ENCODE results near the gene ALG2.

Gene ALG2, protein sequence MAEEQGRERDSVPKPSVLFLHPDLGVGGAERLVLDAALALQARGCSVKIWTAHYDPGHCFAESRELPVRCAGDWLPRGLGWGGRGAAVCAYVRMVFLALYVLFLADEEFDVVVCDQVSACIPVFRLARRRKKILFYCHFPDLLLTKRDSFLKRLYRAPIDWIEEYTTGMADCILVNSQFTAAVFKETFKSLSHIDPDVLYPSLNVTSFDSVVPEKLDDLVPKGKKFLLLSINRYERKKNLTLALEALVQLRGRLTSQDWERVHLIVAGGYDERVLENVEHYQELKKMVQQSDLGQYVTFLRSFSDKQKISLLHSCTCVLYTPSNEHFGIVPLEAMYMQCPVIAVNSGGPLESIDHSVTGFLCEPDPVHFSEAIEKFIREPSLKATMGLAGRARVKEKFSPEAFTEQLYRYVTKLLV

GRCh38 chr9:99221621-99222415, at the start of gene ALG2, which contains the start of gene SEC61B:
Gene ALG2 (minus strand): TSS chr9:99221942. CDS start chr9:99221894, 48 bp downstream.
Gene SEC61B (plus strand): TSS chr9:99222282. CDS start chr9:99222364, 82 bp downstream.
- DNase-seq (ENCODE audit: low spot score in 2 of 2) (peak; percentile 90 to 91), ATAC-seq (replicated peaks; ENCODE audit: extremely low read depth, poor library complexity, severe bottlenecking) (peak; percentile 92)
- Mint-ChIP-seq H3K9me3 (no peaks in the 10 kb centered on the region), H3K27me3 (no peaks in the 10 kb centered on the region), H3K4me1 (peaks cover 74% of the 10 kb centered on the region), H3K27ac (ENCODE audit: low read depth) (peak within 1 kb of the TSS; percentile 100), H3K36me3 (ENCODE audit: insufficient read depth) (peaks cover 37% of the 10 kb centered on the region), H3K4me3 (peak within 1 kb of the TSS; percentile 97)

DNA sequence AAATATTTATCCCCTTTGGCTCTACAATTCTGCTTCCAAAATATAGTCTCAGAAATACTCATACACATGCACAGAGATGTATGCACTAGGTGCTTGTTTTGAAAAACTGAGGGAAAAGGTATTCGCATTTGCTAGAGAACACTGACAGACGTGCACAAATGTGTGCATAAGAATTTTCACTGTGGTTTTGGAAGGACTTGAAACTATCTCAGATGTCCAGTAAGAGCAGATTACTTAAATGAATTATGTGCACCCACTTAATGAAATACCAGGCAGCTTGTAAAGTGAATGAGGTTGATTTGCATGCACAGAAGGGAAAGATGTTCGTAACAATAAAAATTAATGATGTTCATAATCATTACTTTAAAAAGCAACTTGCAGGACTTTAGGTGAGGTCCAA, 48.7 kb upstream of the ALG2 start:
- DNase-seq (ENCODE audit: low spot score in 2 of 2): no peak

DNA sequence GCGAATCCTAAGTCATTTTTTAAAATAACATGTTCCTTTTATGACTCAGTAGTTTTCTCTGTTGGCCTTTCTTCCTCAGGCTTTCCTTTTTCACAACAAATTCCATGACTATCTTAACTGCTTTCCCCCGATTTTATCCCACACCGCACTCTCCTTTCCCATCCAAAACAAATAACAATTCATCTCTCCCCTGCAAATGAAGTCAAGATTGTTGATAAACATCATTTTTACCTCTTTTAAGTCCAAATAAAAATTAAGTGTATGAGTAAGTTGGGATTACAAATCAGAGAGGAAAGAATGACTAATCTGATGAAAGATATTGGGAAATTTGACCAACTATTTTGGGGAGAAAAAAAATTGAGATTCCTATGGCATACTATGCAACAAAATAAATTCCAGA, 47.7 kb upstream of the ALG2 start:
- no peaks in the 10 kb centered on the region for H3K36me3 Mint-ChIP-seq (ENCODE audit: insufficient read depth)
- H3K27me3 Mint-ChIP-seq: peaks cover 28% of the 10 kb centered on the region
- ATAC-seq (replicated peaks; ENCODE audit: extremely low read depth, poor library complexity, severe bottlenecking) (no peak), DNase-seq (ENCODE audit: low spot score in 2 of 2) (no peak)
- no peaks in the 10 kb centered on the region for H3K9me3 Mint-ChIP-seq
- H3K4me3 Mint-ChIP-seq: no peak overlapping the region
- peaks cover 11% of the 10 kb centered on the region for H3K4me1 Mint-ChIP-seq
- no peak overlapping the region for H3K27ac Mint-ChIP-seq (ENCODE audit: low read depth)

More for the DNA sequence above, 48.7 kb upstream of the ALG2 start:
- Mint-ChIP-seq H3K27me3 (peaks cover 28% of the 10 kb centered on the region), H3K4me1 (peaks cover 11% of the 10 kb centered on the region), H3K9me3 (no peaks in the 10 kb centered on the region), H3K4me3 (no peak overlapping the region), H3K27ac (ENCODE audit: low read depth) (no peak overlapping the region), H3K36me3 (ENCODE audit: insufficient read depth) (no peaks in the 10 kb centered on the region)
- no peak for ATAC-seq (replicated peaks; ENCODE audit: extremely low read depth, poor library complexity, severe bottlenecking)

DNA sequence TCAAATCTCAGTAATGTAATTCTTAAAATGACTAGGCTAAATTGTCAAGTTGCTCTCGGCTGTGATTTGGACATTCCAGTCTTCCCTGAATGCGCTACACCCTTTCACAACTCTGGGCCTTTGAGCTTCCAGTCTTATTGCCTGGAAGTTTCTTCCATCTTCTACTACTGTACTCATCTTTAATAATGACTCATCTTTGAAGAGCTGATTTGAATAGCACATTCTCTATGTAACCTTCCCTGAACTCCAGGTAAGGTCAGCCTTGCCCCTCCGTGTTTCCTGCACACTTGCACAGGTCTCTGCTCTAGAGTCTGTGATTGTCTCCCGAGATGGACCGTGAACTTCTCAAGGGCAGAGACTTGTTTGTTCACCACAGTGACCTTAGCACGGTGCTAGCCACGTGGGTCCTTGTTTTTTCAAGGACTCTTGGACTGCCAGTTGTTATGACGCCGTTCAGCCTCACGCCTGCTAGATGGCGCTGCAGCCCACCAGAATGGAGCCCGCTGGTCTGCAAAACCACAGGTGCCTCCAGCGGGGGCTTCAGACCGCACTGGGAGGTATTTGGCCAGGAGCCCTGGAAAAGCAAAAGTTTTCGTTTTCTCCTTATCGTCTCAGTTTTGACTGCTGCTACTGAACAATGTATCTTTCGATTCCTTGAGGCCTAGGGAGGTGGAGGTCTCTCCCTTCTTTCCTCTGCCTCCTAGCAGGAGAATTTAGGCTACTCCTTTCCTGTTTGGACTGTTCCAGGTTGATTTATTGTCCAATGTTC, 44.7 kb upstream of the ALG2 start:
- Mint-ChIP-seq H3K27ac (ENCODE audit: low read depth) (no peak overlapping the region), H3K9me3 (no peaks in the 10 kb centered on the region), H3K4me3 (no peak overlapping the region), H3K36me3 (ENCODE audit: insufficient read depth) (no peaks in the 10 kb centered on the region), H3K27me3 (peaks cover 28% of the 10 kb centered on the region), H3K4me1 (peaks cover 11% of the 10 kb centered on the region)
- DNase-seq (ENCODE audit: low spot score in 2 of 2): peak; percentile 37 to 48
- peak; percentile 32 for ATAC-seq (replicated peaks; ENCODE audit: extremely low read depth, poor library complexity, severe bottlenecking)

- Mint-ChIP-seq H3K9me3 (no peaks in the 10 kb centered on the region), H3K4me3 (no peak overlapping the region), H3K36me3 (ENCODE audit: insufficient read depth) (no peaks in the 10 kb centered on the region), H3K27ac (ENCODE audit: low read depth) (no peak overlapping the region), H3K27me3 (peaks cover 20% of the 10 kb centered on the region), H3K4me1 (peaks cover 11% of the 10 kb centered on the region)
- DNase-seq (ENCODE audit: low spot score in 2 of 2) (no peak), ATAC-seq (replicated peaks; ENCODE audit: extremely low read depth, poor library complexity, severe bottlenecking) (no peak)
Observed at GRCh38 chr9:99265691-99266090, 43.9 kb upstream of the ALG2 start.

- no peak overlapping the region for H3K27ac Mint-ChIP-seq (ENCODE audit: low read depth)
Observed at GRCh38 chr9:99264070-99264680, 42.4 kb upstream of the ALG2 start.

DNA sequence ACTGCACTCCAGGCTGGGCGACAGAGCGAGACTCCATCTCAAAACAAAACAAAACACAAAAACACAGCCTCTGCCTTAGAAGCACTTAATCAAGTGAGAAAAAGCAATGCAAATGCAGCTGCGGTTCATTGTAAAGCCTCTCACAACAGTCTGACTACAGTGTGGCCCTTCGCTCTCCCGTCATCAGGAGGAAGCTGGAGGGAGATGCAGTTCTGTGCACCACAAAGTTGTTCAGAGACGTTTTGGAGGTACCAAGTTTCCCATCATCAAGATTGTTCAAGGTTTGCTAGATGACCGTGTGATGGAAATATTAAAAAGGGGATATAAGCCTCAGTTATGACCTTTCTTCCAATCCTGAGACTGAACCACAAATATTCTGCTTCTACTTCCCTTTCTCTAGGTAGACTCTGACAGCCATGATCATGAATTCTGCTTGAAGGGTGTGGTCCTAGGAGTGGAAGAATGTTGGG, 41.2 kb upstream of the ALG2 start:
- no peaks in the 10 kb centered on the region for H3K9me3 Mint-ChIP-seq
- peaks cover 17% of the 10 kb centered on the region for H3K4me1 Mint-ChIP-seq
- ATAC-seq (replicated peaks; ENCODE audit: extremely low read depth, poor library complexity, severe bottlenecking): no peak
- no peaks in the 10 kb centered on the region for H3K27me3 Mint-ChIP-seq
- H3K36me3 Mint-ChIP-seq (ENCODE audit: insufficient read depth): no peaks in the 10 kb centered on the region
- no peak overlapping the region for H3K4me3 Mint-ChIP-seq
- no peak for DNase-seq (ENCODE audit: low spot score in 2 of 2)
- H3K27ac Mint-ChIP-seq (ENCODE audit: low read depth): no peak overlapping the region

More at GRCh38 chr9:99264070-99264680, 42.4 kb upstream of the ALG2 start:
- no peak overlapping the region for H3K4me3 Mint-ChIP-seq
- H3K4me1 Mint-ChIP-seq: peaks cover 17% of the 10 kb centered on the region
- DNase-seq (ENCODE audit: low spot score in 2 of 2) (no peak), ATAC-seq (replicated peaks; ENCODE audit: extremely low read depth, poor library complexity, severe bottlenecking) (no peak)
- H3K27me3 Mint-ChIP-seq: peaks cover 5% of the 10 kb centered on the region
- H3K9me3 Mint-ChIP-seq: no peaks in the 10 kb centered on the region
- no peaks in the 10 kb centered on the region for H3K36me3 Mint-ChIP-seq (ENCODE audit: insufficient read depth)

GRCh38 chr9:99261923-99262322, 40.2 kb upstream of the ALG2 start:
- no peak for DNase-seq (ENCODE audit: low spot score in 2 of 2)
- Mint-ChIP-seq H3K36me3 (ENCODE audit: insufficient read depth) (no peaks in the 10 kb centered on the region), H3K4me1 (peaks cover 13% of the 10 kb centered on the region)

DNA sequence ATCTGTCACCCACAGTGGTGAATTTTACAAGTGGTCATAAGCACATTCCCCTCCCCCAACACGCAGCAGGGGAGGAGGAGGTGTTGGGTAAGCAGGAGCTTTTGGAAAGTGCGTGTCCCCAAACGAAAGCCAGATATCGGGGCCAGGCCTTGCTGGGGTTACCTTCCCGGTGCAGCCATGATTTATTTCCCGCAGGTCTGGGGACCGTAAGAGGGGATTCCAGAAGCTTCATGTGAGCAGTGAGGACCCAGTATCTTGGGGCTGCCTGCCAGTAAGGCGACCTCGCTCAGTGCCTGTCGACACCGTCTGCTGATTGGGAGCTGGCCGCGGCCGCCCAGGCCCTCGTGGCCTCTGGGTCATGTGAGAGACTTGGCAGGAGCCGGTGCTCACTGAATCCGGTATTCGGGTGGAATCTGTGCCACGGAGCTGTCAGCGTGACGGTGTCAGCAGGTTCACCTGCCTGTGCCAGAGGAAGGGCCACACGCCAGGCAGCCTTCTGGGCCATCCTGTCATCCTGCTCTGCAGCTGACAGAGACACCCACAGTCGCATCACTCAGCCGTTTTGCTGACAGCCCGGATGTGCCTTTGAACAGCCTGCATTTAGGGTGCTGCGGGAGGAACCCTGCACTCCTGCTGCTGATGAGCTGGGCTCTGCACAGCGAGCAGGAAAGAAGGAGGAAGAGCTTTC, 37.6 kb upstream of the ALG2 start:
- Mint-ChIP-seq H3K4me3 (peak overlapping the region; percentile 33), H3K27me3 (no peaks in the 10 kb centered on the region), H3K27ac (ENCODE audit: low read depth) (peak overlapping the region; percentile 86), H3K4me1 (peaks cover 6% of the 10 kb centered on the region), H3K9me3 (no peaks in the 10 kb centered on the region), H3K36me3 (ENCODE audit: insufficient read depth) (peaks cover 2% of the 10 kb centered on the region)
- DNase-seq (ENCODE audit: low spot score in 2 of 2): peak; percentile 15 to 25
- ATAC-seq (replicated peaks; ENCODE audit: extremely low read depth, poor library complexity, severe bottlenecking): peak; percentile 94

More at GRCh38 chr9:99261923-99262322, 40.2 kb upstream of the ALG2 start:
- ATAC-seq (replicated peaks; ENCODE audit: extremely low read depth, poor library complexity, severe bottlenecking): no peak
- Mint-ChIP-seq H3K9me3 (no peaks in the 10 kb centered on the region), H3K4me3 (no peak overlapping the region), H3K27ac (ENCODE audit: low read depth) (no peak overlapping the region), H3K27me3 (no peaks in the 10 kb centered on the region)

- H3K36me3 Mint-ChIP-seq (ENCODE audit: insufficient read depth): peaks cover 2% of the 10 kb centered on the region
- peaks cover 21% of the 10 kb centered on the region for H3K4me1 Mint-ChIP-seq
- H3K27me3 Mint-ChIP-seq: no peaks in the 10 kb centered on the region
- no peak overlapping the region for H3K27ac Mint-ChIP-seq (ENCODE audit: low read depth)
- DNase-seq (ENCODE audit: low spot score in 2 of 2): no peak
- ATAC-seq (replicated peaks; ENCODE audit: extremely low read depth, poor library complexity, severe bottlenecking): no peak
- no peak overlapping the region for H3K4me3 Mint-ChIP-seq
- H3K9me3 Mint-ChIP-seq: no peaks in the 10 kb centered on the region
Observed at GRCh38 chr9:99257723-99258389, 36.1 kb upstream of the ALG2 start.

DNA sequence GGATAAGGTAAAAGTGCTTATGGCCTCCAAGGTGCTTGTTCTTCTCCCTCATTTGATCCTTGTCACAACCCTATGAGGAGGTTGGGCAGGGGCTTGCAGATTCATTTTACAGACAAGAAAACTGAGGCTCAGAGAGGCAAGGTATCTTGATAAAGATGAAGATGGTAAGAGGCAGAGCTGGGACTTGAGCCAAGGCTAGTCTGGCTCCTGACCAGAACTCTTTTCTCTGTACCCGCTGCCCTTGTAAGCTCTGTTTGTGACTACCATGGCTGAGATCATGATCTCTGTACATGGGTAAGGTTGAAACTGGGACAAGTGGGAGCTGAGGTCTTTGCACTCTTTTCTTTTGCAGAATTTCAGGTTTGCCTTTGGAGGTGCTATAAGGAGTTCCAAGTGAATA, 33.9 kb upstream of the ALG2 start:
- Mint-ChIP-seq H3K36me3 (ENCODE audit: insufficient read depth) (peaks cover 2% of the 10 kb centered on the region), H3K4me1 (peaks cover 22% of the 10 kb centered on the region), H3K9me3 (no peaks in the 10 kb centered on the region), H3K27me3 (no peaks in the 10 kb centered on the region), H3K27ac (ENCODE audit: low read depth) (no peak overlapping the region), H3K4me3 (no peak overlapping the region)
- DNase-seq (ENCODE audit: low spot score in 2 of 2) (no peak), ATAC-seq (replicated peaks; ENCODE audit: extremely low read depth, poor library complexity, severe bottlenecking) (no peak)
